DOHH2 (cell line): ENCODE results near the gene ZNF862.
"Not testable (repeated sequence)": the region's sequence is repeated elsewhere in the genome, so short reads cannot be mapped to it uniquely, and the experiment has no call there.

Experiments
- H3F3A ChIP-seq: fragments of 200-600 bp; sonication (generic), shearing (Covaris generic); 2 replicates; pipeline ENCODE4 v1.6.0; 2016; ENCODE audit warnings: antibody characterized with exemption, mild to moderate bottlenecking; ENCODE audit not compliant: control insufficient read depth, insufficient read depth
- H3K27ac ChIP-seq: fragments of 200-600 bp; sonication (generic); 2 replicates; pipeline ENCODE4 v1.5.1; 2014; ENCODE audit warnings: low read depth, mild to moderate bottlenecking, low read length, moderate library complexity
- H3K27me3 ChIP-seq: fragments of 200-600 bp; sonication (generic); 2 replicates; pipeline ENCODE4 v1.6.1; 2014; ENCODE audit warnings: mild to moderate bottlenecking, low read length, mixed read lengths; ENCODE audit not compliant: control insufficient read depth
- H3K36me3 ChIP-seq: fragments of 200-600 bp; sonication (generic); 2 replicates; pipeline ENCODE4 v1.6.1; 2014; ENCODE audit warnings: mild to moderate bottlenecking, low read length, moderate library complexity, mixed read lengths; ENCODE audit not compliant: control insufficient read depth
- H3K4me1 ChIP-seq: fragments of 200-600 bp; sonication (generic); 2 replicates; pipeline ENCODE4 v1.6.1; 2014; ENCODE audit warnings: mild to moderate bottlenecking, low read length, mixed read lengths; ENCODE audit not compliant: control insufficient read depth
- H3K4me2 ChIP-seq: fragments of 200-600 bp; sonication (generic); 2 replicates; pipeline ENCODE4 v1.6.0; 2014; ENCODE audit warnings: mild to moderate bottlenecking, low read length, moderate library complexity
- H3K4me3 ChIP-seq: fragments of 200-600 bp; sonication (generic); 2 replicates; pipeline ENCODE4 v1.5.1; 2014; ENCODE audit warnings: mild to moderate bottlenecking, low read length, mixed read lengths
- H3K79me2 ChIP-seq: fragments of 200-600 bp; sonication (generic); 2 replicates; pipeline ENCODE4 v1.6.1; 2014; ENCODE audit warnings: mild to moderate bottlenecking, low read length, mixed read lengths; ENCODE audit not compliant: control insufficient read depth
- H3K9me2 ChIP-seq: fragments of 200-600 bp; sonication (generic); replicated peaks from 2 replicates; pipeline ENCODE4 v1.6.1; 2014; ENCODE audit warnings: mild to moderate bottlenecking, low read length, mixed read lengths; ENCODE audit not compliant: control insufficient read depth
- H3K9me3 ChIP-seq: fragments of 200-600 bp; sonication (generic); 2 replicates; pipeline ENCODE4 v1.6.1; 2014; ENCODE audit warnings: antibody characterized with exemption, low read length, mixed read lengths; ENCODE audit not compliant: control insufficient read depth, insufficient read depth
- H4K20me1 ChIP-seq: fragments of 200-600 bp; sonication (generic); 2 replicates; pipeline ENCODE4 v1.6.0; 2014; ENCODE audit warnings: low read depth, mild to moderate bottlenecking, antibody characterized with exemption, low read length, moderate library complexity; ENCODE audit not compliant: control insufficient read depth, insufficient read depth
- EZH2phosphoT487 ChIP-seq: fragments of 200-600 bp; sonication (generic); IDR thresholded peaks from 2 replicates; pipeline ENCODE4 v1.6.1; 2017; ENCODE audit warnings: borderline replicate concordance, mild to moderate bottlenecking, antibody characterized with exemption, low read length, moderate library complexity, mixed read lengths
- TF ChIP-seq, protein P1 (sequence below): fragments of 200-600 bp; sonication (generic); IDR thresholded peaks from one replicate; pipeline ENCODE4 v1.5.1; 2014; ENCODE audit warnings: antibody characterized with exemption, mild to moderate bottlenecking, low read depth, low read length; ENCODE audit not compliant: poor library complexity, severe bottlenecking

Gene ZNF862

DNA sequence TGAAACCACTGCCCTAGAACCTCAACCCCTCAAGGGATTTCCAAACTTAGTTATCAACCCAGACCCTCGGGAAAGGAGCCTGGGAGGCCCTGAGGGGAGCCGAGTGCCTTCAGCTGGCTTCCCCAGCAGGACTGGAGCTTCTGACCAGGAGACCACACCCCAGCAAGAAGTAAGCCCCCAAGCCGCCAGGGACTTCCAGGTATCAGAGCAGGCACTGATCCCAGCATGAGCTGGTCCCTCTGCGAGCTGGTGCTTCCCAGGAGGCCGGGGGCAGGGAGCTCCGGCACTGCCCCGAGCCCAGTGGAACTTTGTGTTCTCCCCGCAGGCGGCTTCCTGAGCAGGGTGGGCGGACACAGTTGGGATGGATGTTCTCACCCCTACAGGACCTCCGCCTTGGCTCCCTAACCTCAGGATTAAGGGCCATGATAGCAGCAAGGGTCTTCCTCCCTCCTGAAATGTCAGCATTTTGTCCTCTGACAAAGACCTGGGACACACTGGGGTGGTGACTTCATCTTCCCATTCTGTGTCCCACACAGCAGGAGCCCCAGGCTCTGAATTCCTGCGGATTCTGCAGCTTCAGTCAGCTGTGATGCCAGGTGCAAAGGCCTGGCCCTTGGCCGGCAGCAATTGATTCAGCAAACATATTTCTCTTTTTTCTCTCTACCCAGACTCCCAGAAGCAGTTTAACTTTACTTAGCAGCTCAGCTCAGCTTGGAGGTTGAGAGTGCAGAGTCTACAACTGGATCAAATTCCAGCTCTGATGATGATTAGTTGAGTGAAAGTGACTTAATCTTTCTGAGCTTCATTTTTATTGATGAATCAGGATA lies 47.2 kb downstream of the ZNF862 start:
- Histone ChIP-seq H3K4me1 (peaks cover 14% of the 10 kb centered on the region), H3K9me3 (no peaks in the 10 kb centered on the region), H3K36me3 (no peaks in the 10 kb centered on the region), H4K20me1 (no peaks in the 10 kb centered on the region), H3K4me3 (no peak overlapping the region), H3K79me2 (no peaks in the 10 kb centered on the region), H3K27me3 (no peaks in the 10 kb centered on the region), H3F3A (no peaks in the 10 kb centered on the region; the same call in 1 of the 2 replicates), H3K27ac (no peak overlapping the region), H3K4me2 (no peak overlapping the region), H3K9me2 (no peaks in the 10 kb centered on the region)
- TF ChIP-seq EZH2phosphoT487: no peak
- TF ChIP-seq, protein P1, sequence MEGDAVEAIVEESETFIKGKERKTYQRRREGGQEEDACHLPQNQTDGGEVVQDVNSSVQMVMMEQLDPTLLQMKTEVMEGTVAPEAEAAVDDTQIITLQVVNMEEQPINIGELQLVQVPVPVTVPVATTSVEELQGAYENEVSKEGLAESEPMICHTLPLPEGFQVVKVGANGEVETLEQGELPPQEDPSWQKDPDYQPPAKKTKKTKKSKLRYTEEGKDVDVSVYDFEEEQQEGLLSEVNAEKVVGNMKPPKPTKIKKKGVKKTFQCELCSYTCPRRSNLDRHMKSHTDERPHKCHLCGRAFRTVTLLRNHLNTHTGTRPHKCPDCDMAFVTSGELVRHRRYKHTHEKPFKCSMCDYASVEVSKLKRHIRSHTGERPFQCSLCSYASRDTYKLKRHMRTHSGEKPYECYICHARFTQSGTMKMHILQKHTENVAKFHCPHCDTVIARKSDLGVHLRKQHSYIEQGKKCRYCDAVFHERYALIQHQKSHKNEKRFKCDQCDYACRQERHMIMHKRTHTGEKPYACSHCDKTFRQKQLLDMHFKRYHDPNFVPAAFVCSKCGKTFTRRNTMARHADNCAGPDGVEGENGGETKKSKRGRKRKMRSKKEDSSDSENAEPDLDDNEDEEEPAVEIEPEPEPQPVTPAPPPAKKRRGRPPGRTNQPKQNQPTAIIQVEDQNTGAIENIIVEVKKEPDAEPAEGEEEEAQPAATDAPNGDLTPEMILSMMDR: no peak

DNA sequence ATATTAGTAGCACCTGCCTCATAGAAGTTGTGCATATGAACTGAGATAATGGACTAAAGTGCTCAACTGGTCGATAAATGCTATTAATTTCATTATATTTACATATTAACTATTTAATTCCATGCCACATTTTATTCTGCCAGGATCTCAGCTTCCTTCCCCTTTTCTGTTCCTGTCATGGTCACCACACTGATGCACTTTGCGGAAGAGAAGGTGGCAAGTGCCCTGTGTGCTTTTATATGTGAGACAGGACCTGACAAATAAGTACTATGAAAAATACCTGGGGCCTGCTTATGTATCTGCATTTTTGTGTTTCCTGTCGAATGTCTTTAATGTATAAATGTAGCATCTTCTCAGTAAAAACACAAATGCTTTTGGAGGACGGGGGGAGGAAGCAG lies 47.8 kb downstream of the ZNF862 start:
- no peak overlapping the region for H3K27ac ChIP-seq
- no peaks in the 10 kb centered on the region for H3K9me2 ChIP-seq

DNA sequence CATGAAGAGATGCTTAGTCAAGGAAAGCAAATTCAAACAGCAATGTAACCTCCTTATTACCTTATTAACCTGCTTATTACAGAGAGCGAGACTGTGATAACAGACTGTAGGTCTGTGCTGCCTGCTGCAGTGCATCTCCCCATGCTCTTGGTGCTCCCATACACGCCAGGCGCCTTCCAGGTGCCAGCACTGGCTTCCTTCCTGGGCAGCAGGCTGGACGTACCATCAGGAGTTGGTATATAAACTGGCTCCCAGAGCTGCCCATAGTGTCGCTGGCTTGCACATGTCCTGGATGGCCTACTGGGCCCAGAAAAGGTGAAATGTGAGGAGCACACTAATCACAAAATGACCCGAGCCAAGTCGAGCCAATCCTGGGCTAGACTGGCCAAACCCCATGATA lies 49.1 kb downstream of the ZNF862 start:
- Histone ChIP-seq H4K20me1 (no peaks in the 10 kb centered on the region), H3K36me3 (no peaks in the 10 kb centered on the region), H3K27me3 (no peaks in the 10 kb centered on the region), H3K4me1 (peaks cover 14% of the 10 kb centered on the region), H3K4me3 (no peak overlapping the region), H3K4me2 (no peak overlapping the region), H3F3A (no peaks in the 10 kb centered on the region; the same call in 1 of the 2 replicates), H3K79me2 (no peaks in the 10 kb centered on the region), H3K9me3 (no peaks in the 10 kb centered on the region), H3K27ac (no peak overlapping the region), H3K9me2 (no peaks in the 10 kb centered on the region)
- TF ChIP-seq, protein P1: no peak
- no peak for TF ChIP-seq EZH2phosphoT487

More for the DNA sequence above, 47.8 kb downstream of the ZNF862 start:
- 0 out of 2 replicates have a peak overlapping the region, but pooled peaks have one; percentile 1 for H3K4me2 ChIP-seq
- H3K4me3 ChIP-seq: no peak overlapping the region
- no peaks in the 10 kb centered on the region for H4K20me1 ChIP-seq
- peaks cover 14% of the 10 kb centered on the region for H3K4me1 ChIP-seq
- no peaks in the 10 kb centered on the region for H3K79me2 ChIP-seq
- H3K36me3 ChIP-seq: no peaks in the 10 kb centered on the region
- H3K27me3 ChIP-seq: no peaks in the 10 kb centered on the region
- no peaks in the 10 kb centered on the region for H3K9me3 ChIP-seq
- H3F3A ChIP-seq: no peaks in the 10 kb centered on the region; the same call in 1 of the 2 replicates
- TF ChIP-seq, protein P1: no peak
- TF ChIP-seq EZH2phosphoT487: no peak

DNA sequence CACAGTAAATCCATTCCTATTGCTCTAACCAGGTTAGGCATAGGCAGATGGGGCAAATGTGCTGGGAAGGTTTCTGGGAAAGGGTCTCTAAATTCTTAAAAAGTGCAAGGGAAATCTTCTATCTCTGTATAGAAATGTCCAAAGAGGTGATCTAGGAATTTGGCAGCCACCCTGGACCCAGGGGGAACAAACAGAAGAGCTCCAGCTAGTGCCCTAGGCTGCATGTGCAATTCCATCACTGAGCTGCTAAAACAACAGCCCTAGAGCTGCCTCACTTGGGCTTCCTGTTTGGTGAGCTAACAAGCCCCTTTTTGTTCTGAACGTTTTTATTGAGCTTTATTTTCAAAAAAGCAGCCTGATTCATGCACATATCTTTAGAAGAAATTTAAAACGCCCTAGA lies 52.5 kb downstream of the ZNF862 start:
- H3K27ac ChIP-seq, H3K4me2 ChIP-seq, H3K79me2 ChIP-seq, H4K20me1 ChIP-seq, H3K9me2 ChIP-seq, H3K4me3 ChIP-seq, H3K36me3 ChIP-seq, H3F3A ChIP-seq, H3K27me3 ChIP-seq, H3K9me3 ChIP-seq: not testable (repeated sequence)
- H3K4me1 ChIP-seq: peaks cover 12% of the 10 kb centered on the region

DNA sequence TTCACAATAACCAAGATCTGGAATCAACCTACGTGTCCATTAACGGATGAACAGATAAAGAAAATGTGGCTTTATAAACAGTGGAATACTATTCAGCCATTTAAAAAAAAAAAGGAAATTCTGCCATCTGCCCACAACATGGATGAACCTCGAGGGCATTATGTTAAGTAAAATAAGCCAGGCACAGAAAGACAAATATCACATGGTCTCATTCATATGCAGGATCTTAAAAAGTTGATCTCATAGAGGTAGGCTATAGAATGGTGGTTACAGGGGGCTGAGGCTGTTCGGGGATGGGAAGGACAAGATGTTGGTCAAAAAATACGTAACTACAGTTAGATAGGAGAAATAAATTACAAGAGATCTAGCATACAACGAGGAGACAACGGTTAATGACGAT lies 56.8 kb downstream of the ZNF862 start:
- not testable (repeated sequence) for H4K20me1 ChIP-seq, H3K36me3 ChIP-seq, H3K4me2 ChIP-seq, H3F3A ChIP-seq, H3K79me2 ChIP-seq, H3K4me3 ChIP-seq, H3K9me2 ChIP-seq, H3K27ac ChIP-seq, H3K27me3 ChIP-seq, H3K9me3 ChIP-seq, H3K4me1 ChIP-seq
